NCI-H345 treated with DMSO at 0.1 percent for 48 hours (cell line): ENCODE measurements around the gene SREBF2.

ENCODE experiments used
- DNase-seq: peaks from one replicate; lab custom pipeline; 2025; ENCODE audit not compliant: unreplicated experiment; lab: John Stamatoyannopoulos, UW

SREBF2 gene

GRCh38 chr22:41832553-41833368, at the start of gene SREBF2:
Gene SREBF2 (plus strand): TSS chr22:41833105. CDS start chr22:41833271, 166 bp downstream.
- peak; percentile 95 for DNase-seq

DNA sequence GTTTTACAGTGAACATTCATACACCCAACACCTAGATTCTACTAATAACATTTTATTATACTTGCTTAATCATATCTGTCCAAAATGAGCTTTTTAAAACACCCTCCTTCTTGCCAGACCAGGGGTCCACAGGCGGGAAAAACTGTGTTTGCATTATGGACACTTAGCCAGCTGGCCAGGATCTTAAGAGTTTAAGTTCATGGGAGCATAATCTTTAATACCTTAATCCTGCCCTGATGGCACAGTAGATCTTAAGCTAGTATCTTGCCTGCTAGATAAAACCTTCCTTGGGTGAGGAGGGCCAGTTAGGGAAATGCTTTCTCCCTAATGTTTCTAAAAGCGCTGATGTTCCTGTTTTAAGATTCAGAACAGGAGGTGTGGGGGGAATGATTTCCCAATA, 45.6 kb upstream of the SREBF2 start:
- DNase-seq, result no peak

DNA sequence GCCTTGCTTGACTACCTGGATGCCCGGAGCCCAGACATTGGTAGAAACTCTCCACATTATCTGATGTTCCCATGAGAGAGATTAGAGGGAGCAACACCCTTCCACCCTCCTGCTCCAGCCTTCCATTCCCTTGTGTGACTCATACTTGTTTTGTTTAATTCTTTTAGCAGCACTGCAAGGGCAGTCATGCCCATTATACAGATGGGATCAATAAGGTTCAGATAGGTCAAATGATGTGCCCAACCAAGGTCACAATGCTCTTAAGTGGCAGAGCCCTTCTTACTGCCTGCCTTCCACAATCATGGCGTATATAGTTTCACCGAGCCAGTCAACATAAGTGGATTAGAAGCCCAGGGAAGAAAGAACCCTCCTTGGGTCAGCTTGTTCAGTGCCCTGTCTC, 39.0 kb upstream of the SREBF2 start:
- no peak for DNase-seq

GRCh38 chr22:41798736-41799135, 34.2 kb upstream of the SREBF2 start:
- no peak for DNase-seq

- no peak for DNase-seq
Observed at GRCh38 chr22:41799486-41800347, 33.2 kb upstream of the SREBF2 start.

- DNase-seq, result peak; percentile 59
Observed at GRCh38 chr22:41800348-41801146, 32.4 kb upstream of the SREBF2 start, which contains the start of gene CCDC134. Gene CCDC134 (plus strand): TSS chr22:41800679. CDS start chr22:41808891, 8,212 bp downstream.

- DNase-seq, result no peak
Observed at GRCh38 chr22:41801147-41801819, 31.6 kb upstream of the SREBF2 start.

DNA sequence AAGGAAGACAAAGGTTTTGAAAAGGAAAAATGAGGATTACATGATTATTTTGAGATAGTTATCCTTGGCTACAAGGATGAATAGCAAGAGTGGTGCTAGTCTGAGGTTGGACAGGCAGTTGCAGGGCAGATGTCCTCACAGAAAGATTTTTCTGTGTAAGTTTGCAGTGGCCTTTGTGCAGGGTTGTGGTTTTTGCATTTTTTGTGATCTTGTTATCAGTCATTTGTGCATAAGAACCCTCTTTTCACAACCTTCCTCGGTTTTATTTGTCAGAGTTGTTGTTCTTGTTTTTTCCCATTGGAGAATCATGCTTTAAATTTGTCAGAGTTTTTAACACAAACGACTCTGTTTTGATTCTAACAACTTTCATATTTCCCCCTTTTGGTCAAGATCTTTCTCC, 31.0 kb upstream of the SREBF2 start:
- no peak for DNase-seq

DNA sequence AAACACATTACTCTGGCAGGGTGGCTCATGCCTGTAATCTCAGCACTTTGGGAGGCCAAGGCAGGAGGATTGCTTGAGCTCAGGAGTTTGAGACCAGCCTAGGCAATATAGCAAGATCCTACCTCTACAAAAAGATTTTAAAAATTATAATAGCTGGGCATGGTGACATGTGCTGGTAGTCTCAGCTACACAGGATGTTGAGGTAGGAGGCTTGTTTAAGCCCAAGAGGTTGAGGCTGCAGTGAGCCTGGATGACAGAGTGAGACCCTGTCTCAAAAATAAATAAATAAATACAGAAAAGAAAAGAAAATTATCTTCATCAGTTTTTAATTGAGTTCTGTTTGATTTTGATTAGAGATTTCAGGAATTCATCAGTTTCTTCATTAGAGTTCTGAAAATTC, 27.3 kb upstream of the SREBF2 start:
- no peak for DNase-seq

DNA sequence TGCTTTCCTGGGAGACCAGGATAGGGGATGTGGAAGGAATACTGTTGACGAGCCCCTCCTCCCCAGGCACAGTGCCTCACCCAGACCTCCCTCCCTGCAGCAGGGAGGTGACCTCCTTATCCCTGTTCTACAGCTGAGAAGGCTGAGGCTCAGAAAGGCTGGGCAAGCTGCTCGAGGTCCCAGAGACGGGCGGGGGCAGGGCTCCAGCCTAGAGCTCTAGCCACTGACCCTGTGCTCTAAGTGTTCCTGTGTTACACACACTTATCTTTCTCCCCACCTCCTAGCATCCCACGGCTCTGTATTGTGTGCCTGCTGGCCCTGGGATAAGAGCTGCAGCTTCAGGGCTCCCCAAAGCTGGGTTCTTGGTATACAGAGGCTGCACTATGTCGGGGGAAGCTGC, 24.5 kb upstream of the SREBF2 start:
- no peak for DNase-seq

DNA sequence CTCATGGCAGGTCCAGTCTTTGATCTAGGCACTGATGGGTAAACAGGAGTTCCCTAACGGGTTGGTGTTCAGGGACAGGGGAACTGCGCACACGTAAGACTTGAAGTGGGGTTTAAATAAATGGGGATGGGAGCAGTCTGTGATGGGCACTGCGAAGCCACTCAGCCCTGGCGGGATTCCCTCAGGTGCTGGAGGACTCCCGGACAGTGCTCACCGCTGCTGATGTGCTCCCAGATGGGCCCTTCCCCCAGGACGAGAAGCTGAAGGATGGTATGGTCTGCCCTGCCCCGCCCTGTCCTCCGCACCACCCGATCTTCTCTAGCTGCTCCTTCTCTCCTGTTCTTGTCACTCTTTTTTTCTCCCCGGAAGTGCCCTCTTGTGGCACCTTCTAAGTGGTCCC, 22.9 kb upstream of the SREBF2 start:
- DNase-seq, result no peak

DNA sequence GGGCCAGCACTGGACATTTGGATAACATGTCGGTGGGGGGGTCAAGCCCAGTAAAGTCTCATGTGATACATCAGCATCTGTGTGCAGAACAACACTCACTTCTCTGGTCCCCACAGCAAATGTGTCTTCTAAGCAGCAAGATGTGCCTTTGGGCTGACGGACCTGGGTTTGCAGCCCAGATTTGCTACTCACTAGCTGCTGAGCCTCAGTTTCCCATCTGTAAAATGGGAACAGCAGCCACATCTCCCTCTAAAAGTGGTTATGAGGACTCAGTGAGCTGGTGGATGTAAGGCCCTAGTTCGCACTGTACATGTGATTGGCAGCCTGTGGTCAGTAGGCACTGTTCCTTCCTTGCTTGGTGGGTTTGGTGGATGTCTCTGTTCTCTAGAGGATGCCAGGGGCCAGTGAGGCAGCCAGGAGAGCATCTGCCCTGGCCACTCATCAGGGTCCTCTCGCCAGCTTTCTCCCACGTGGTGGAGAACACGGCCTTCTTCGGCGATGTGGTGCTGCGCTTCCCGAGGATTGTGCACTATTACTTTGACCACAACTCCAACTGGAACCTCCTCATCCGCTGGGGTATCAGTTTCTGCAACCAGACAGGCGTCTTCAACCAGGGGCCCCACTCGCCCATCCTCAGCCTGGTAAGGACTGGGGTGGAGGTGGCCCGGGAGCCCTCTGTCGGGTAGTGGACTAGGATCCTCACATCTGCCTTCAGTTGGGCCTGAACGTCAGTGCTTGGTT, 19.9 kb upstream of the SREBF2 start:
- no peak for DNase-seq

DNA sequence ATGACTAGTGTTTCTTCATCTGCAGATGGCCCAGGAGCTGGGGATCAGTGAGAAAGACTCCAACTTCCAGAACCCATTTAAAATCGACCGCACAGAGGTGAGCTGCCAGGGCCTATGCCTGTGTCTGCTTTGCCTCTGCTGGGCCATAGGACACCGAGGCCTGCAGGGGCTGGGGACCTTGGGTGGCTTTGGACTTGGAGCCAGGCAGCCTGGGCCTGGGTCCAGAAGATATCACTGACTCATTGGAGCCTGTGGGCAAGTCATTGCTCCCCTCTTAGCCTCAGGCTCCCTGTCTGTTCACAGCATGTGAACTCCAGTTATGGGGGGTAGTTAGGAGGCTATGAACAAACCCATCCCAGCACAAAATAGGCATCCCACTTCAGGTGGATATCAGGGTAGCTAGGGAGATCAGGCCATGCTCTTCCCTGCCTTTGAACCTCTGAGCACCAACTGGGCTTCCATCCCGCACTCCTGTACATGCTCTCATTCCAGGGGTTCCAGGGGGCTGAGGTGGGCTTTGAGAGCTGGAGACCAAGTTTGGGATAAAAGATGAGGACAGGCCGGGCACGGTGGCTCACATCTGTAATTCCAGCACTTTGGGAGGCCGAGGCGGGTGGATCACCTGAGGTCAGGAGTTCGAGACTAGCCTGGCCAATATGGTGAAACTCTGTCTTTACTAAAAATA, 19.0 kb upstream of the SREBF2 start:
- no peak for DNase-seq

DNA sequence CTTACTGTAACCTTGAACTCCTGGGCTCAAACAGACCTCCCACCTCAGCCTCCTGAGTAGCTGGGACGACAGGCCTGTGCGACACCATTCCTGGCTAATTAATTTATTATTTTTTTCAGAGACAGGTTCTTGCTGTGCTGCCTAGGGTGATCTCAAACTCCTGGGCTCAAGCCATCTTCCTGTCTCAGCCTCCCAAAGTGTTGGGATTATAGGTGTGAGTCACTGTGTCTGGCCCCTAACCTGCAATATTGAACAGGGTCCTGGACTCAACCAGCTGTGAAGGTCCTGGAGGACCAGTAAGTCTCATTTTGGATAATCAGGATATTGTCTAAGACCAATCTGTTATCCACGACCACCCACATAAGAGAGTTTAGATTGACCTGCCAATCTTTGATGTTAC, 17.2 kb upstream of the SREBF2 start:
- DNase-seq, result no peak

GRCh38 chr22:41816241-41816640, 16.7 kb upstream of the SREBF2 start:
- no peak for DNase-seq

GRCh38 chr22:41816871-41817270, 16.0 kb upstream of the SREBF2 start:
- DNase-seq, result no peak

DNA sequence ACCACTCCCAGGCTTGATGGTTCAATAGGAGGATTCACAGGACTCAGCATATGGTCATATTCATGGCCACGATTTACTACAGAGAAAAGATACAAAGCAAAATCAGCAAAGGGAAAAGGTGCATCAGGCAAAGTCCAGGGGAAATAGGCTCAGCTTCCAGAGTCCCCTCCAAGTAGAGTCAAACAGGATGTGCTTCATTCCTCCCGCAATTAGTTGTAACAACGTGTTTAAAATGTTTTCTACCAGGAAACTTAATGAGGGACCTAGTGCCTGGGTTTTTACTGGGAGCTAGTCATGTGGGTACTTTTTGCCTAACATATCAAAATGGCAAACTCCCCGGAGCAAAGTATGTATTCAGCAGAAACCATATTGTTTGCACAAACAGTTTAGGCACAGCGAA, 14.9 kb upstream of the SREBF2 start:
- no peak for DNase-seq

DNA sequence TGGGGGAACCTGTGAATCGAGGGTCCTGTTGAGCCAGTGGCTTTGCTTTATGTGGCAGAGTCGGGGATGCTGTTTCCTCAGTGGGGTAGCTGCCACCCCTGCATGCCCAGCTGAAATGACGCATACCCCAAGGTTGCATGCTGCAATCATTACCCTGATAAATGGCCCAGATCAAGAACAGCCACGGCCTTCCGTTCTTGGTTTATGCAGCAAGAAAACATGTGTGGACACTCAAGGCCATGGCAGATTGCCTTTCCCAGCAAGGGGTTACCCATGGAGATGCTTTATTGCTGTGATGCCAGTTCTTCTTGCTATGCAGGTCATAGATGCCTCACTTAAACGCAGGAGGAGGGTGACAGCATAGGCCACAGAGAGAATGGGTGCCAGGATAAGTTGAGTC, 14.3 kb upstream of the SREBF2 start:
- DNase-seq, result no peak

DNA sequence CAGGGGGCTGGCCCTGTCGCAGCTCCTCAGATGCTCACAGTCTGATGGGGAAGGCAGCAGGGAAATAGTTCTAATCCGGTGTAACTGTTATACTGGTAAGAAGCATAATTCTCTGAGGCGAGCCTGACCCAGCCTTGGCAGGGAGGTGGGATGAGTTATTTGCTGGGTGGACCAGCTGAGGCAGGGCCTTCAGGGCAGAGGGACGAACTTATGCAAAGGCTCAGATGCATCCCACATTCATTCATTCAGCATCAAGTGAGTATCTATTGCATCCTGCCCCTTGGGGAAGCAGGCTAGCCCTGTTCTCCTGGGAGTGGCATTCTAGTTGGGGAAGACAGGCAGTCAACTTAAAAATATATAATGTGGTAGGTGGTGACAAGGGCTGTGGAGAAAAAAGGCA, 13.6 kb upstream of the SREBF2 start:
- no peak for DNase-seq
